Measurements from ENCODE around the gene CFAP90. TPM values are rescaled to one million over a fixed set of nuclear protein-coding genes. Genes with fewer than 3 reads are reported as not detected.

The CFAP90 gene
- polyA plus RNA-seq, 2 of the 4 experiments (the other 2 are of a cell fraction): 0.17 to 0.25 TPM

- Histone ChIP-seq H3K9me3 (no peaks in the 10 kb centered on the region), H3K4me3 (no peak overlapping the region), H3K4me1 (peaks cover 41% of the 10 kb centered on the region), H3K27ac (no peak overlapping the region), H3K4me2 (no peak overlapping the region)
- TF ChIP-seq ZFP36 (IDR thresholded peaks at IDR 0.05; ENCODE audit: borderline replicate concordance, partially characterized antibody) (no peak), ZNF302 (CRISPR knock-in tag; IDR thresholded peaks at IDR 0.05) (no peak), MAZ (IDR thresholded peaks at IDR 0.05; ENCODE audit: borderline replicate concordance, low read depth, low read length) (no peak), ZC3H11A (IDR thresholded peaks at IDR 0.05) (no peak), RARB (CRISPR knock-in tag; IDR thresholded peaks at IDR 0.05) (no peak), HOXB5 (CRISPR knock-in tag; IDR thresholded peaks at IDR 0.05) (no peak), KDM1A (IDR thresholded peaks at IDR 0.05; ENCODE audit: low read depth) (no peak), MAX (IDR thresholded peaks at IDR 0.05) (no peak), HES2 (IDR thresholded peaks at IDR 0.05) (no peak), ZSCAN20 (CRISPR knock-in tag; IDR thresholded peaks at IDR 0.05) (no peak), ESRRA (IDR thresholded peaks at IDR 0.05; ENCODE audit: borderline replicate concordance, low read length) (no peak), CEBPB (IDR thresholded peaks at IDR 0.05) (no peak)
- TF ChIP-seq, protein P1, sequence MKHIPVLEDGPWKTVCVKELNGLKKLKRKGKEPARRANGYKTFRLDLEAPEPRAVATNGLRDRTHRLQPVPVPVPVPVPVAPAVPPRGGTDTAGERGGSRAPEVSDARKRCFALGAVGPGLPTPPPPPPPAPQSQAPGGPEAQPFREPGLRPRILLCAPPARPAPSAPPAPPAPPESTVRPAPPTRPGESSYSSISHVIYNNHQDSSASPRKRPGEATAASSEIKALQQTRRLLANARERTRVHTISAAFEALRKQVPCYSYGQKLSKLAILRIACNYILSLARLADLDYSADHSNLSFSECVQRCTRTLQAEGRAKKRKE (CRISPR knock-in tag; IDR thresholded peaks at IDR 0.05; ENCODE audit: low read depth): no peak
- TF ChIP-seq, protein P2, sequence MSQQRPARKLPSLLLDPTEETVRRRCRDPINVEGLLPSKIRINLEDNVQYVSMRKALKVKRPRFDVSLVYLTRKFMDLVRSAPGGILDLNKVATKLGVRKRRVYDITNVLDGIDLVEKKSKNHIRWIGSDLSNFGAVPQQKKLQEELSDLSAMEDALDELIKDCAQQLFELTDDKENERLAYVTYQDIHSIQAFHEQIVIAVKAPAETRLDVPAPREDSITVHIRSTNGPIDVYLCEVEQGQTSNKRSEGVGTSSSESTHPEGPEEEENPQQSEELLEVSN (IDR thresholded peaks at IDR 0.05; ENCODE audit: borderline replicate concordance, low read depth): no peak
- TF ChIP-seq, protein P3, sequence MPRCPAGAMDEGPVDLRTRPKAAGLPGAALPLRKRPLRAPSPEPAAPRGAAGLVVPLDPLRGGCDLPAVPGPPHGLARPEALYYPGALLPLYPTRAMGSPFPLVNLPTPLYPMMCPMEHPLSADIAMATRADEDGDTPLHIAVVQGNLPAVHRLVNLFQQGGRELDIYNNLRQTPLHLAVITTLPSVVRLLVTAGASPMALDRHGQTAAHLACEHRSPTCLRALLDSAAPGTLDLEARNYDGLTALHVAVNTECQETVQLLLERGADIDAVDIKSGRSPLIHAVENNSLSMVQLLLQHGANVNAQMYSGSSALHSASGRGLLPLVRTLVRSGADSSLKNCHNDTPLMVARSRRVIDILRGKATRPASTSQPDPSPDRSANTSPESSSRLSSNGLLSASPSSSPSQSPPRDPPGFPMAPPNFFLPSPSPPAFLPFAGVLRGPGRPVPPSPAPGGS (IDR thresholded peaks at IDR 0.05): no peak
- WGBS (ENCODE audit: missing lambda C conversion rate): 95% methylated on average over 9 of the region's 9 CpGs
- FAIRE-seq (no peak), ATAC-seq (no peak), DNase-seq (ENCODE audit: low read depth in 1 of 2, low spot score in 1 of 2) (no peak)
- POLR2A ChIA-PET: no interaction called here
- CTCF ChIA-PET: interaction anchor here (2.0 to 2.3 kb wide), 2 partner anchors 9 to 14 kb away, joined by 7 to 10 read pairs; no protein-coding TSS in a partner anchor
These were observed 22.3 kb upstream of the CFAP90 start for GRCh38 chr5:7873216-7873615.

GRCh38 chr5:7872517-7873130, 21.7 kb upstream of the CFAP90 start:
- no peak for TF ChIP-seq FOSL2 (IDR thresholded peaks at IDR 0.05)
- TF ChIP-seq FOSL2 (CRISPR knock-in tag; IDR thresholded peaks at IDR 0.05): no peak
- TF ChIP-seq CHD2 (IDR thresholded peaks at IDR 0.05; ENCODE audit: low read length, partially characterized antibody): no peak
- TF ChIP-seq, protein P4, sequence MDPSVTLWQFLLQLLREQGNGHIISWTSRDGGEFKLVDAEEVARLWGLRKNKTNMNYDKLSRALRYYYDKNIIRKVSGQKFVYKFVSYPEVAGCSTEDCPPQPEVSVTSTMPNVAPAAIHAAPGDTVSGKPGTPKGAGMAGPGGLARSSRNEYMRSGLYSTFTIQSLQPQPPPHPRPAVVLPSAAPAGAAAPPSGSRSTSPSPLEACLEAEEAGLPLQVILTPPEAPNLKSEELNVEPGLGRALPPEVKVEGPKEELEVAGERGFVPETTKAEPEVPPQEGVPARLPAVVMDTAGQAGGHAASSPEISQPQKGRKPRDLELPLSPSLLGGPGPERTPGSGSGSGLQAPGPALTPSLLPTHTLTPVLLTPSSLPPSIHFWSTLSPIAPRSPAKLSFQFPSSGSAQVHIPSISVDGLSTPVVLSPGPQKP (IDR thresholded peaks at IDR 0.05; ENCODE audit: low read depth, low read length): no peak
- no peak for TF ChIP-seq HOXB5 (CRISPR knock-in tag; IDR thresholded peaks at IDR 0.05)
- no peak for TF ChIP-seq ZSCAN20 (CRISPR knock-in tag; IDR thresholded peaks at IDR 0.05)
- no peak for TF ChIP-seq NFE2L2 (conservative IDR thresholded peaks at IDR 0.05; ENCODE audit: low read length)
- no peak for TF ChIP-seq MAFK (IDR thresholded peaks at IDR 0.05; ENCODE audit: partially characterized antibody)
- no peak for TF ChIP-seq MAZ (IDR thresholded peaks at IDR 0.05; ENCODE audit: borderline replicate concordance, low read depth, low read length)
- CTCF ChIA-PET: interaction anchor here (1.5 to 2.3 kb wide), 3 partner anchors 9 to 14 kb away, joined by 3 to 10 read pairs (median 7); no protein-coding TSS in a partner anchor
- Histone ChIP-seq H3K9me3 (no peaks in the 10 kb centered on the region), H3K4me3 (no peak overlapping the region), H3K4me1 (peaks cover 39% of the 10 kb centered on the region), H3K4me2 (no peak overlapping the region), H3K27ac (no peak overlapping the region)
- WGBS (ENCODE audit: missing lambda C conversion rate): 79% methylated on average over 4 of the region's 4 CpGs
- FAIRE-seq: no peak
- ATAC-seq: no peak
- POLR2A ChIA-PET: no interaction called here
- DNase-seq (ENCODE audit: low read depth in 1 of 2, low spot score in 1 of 2): no peak
